ENCODE data around the gene FZD2.

Gene FZD2

GRCh38 chr17:44593156-44593555, 35.9 kb downstream of the FZD2 start:
- Histone ChIP-seq H3K27ac (ENCODE audit: low read depth, low read length) (no peak overlapping the region), H3K9ac (ENCODE audit: low read length) (no peak overlapping the region), H3K4me3 (ENCODE audit: low read length) (no peak overlapping the region), H3K4me1 (ENCODE audit: control insufficient read depth, insufficient read depth, low read length) (no peaks in the 10 kb centered on the region), H3K27me3 (ENCODE audit: control insufficient read depth, insufficient read depth, low read length) (no peaks in the 10 kb centered on the region), H3K36me3 (ENCODE audit: control insufficient read depth, insufficient read depth, low read length) (no peaks in the 10 kb centered on the region)

DNA sequence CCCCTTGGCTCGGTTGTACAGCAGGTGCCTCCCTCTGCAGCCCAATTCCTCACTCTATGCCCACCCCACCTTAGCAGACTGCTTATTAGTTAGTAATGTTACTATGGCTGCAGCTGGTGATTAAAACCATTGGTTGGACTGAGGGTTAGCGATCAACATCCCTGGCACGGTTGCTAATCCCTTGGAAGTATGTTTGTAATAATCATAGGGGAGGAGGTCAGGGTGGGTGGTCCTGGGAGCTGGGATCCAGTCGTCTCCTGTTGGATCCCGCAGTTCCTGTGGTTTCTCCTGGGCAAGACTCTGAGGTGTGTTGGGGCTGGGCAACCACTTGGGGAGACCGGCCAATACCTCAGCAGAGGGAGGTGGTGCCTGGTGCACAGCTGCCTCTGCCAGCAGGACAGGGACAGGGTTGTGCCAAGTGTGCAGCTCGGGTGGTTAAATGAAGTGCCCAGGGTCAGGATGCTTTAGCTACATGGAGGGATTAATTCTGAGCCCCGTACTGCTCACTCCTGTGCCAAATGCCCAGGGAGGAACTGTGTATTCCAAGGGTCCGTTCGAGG, 38.0 kb downstream of the FZD2 start:
- Histone ChIP-seq H3K27ac (ENCODE audit: low read depth, low read length) (no peak overlapping the region), H3K4me3 (ENCODE audit: low read length) (no peak overlapping the region), H3K9ac (ENCODE audit: low read length) (no peak overlapping the region), H3K27me3 (ENCODE audit: control insufficient read depth, insufficient read depth, low read length) (no peaks in the 10 kb centered on the region), H3K36me3 (ENCODE audit: control insufficient read depth, insufficient read depth, low read length) (no peaks in the 10 kb centered on the region), H3K4me1 (ENCODE audit: control insufficient read depth, insufficient read depth, low read length) (no peaks in the 10 kb centered on the region)

DNA sequence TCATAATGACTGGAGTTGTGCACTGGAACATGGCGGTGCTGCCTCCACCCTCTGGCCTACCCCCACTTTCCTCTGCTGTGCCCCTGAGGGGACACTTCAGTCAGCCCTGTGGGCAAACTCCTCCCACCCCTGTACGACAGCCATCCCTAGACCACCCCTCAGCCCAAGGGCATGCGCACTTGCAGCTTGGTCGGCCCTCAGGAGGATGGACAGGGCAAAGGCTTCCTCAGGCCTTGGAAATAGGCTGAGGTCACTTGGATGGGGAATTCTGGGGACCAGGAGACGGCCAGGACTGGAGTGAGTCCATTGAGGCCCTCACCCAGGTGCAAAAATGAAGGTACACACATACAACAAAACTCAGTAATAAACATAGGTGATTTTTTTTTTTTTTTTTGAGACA, 41.0 kb downstream of the FZD2 start:
- Histone ChIP-seq H3K27ac (ENCODE audit: low read depth, low read length) (no peak overlapping the region), H3K27me3 (ENCODE audit: control insufficient read depth, insufficient read depth, low read length) (no peaks in the 10 kb centered on the region)

DNA sequence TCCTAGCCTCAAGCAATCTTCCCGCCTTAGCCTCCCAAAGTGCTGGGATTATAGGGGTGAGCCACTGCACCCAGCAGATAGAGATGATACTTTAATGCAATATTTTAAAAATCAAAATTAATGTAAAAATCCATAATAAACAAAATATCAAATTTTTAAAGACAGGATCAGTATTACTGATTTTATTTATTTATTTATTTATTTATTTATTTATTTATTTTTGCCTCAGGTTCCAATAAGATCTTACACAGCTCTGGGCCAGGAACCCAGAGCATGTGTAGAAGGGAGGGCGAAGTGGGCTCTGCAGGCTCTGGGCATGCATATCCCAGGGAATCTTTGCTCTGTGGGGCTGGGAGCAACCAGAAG, 41.6 kb downstream of the FZD2 start:
- H3K9ac ChIP-seq (ENCODE audit: low read length), result no peak overlapping the region
- H3K27ac ChIP-seq (ENCODE audit: low read depth, low read length), result no peak overlapping the region
- no peaks in the 10 kb centered on the region for H3K4me1 ChIP-seq (ENCODE audit: control insufficient read depth, insufficient read depth, low read length)
- H3K27me3 ChIP-seq (ENCODE audit: control insufficient read depth, insufficient read depth, low read length), result no peaks in the 10 kb centered on the region
- no peak overlapping the region for H3K4me3 ChIP-seq (ENCODE audit: low read length)
- H3K36me3 ChIP-seq (ENCODE audit: control insufficient read depth, insufficient read depth, low read length), result no peaks in the 10 kb centered on the region

More for the DNA sequence above, 41.0 kb downstream of the FZD2 start:
- Histone ChIP-seq H3K9ac (ENCODE audit: low read length) (no peak overlapping the region), H3K4me1 (ENCODE audit: control insufficient read depth, insufficient read depth, low read length) (no peaks in the 10 kb centered on the region), H3K36me3 (ENCODE audit: control insufficient read depth, insufficient read depth, low read length) (no peaks in the 10 kb centered on the region), H3K4me3 (ENCODE audit: low read length) (no peak overlapping the region)

GRCh38 chr17:44599298-44600175, 42.3 kb downstream of the FZD2 start:
- Histone ChIP-seq H3K4me1 (ENCODE audit: control insufficient read depth, insufficient read depth, low read length) (no peaks in the 10 kb centered on the region), H3K4me3 (ENCODE audit: low read length) (no peak overlapping the region), H3K36me3 (ENCODE audit: control insufficient read depth, insufficient read depth, low read length) (no peaks in the 10 kb centered on the region), H3K27ac (ENCODE audit: low read depth, low read length) (no peak overlapping the region), H3K9ac (ENCODE audit: low read length) (no peak overlapping the region), H3K27me3 (ENCODE audit: control insufficient read depth, insufficient read depth, low read length) (no peaks in the 10 kb centered on the region)

DNA sequence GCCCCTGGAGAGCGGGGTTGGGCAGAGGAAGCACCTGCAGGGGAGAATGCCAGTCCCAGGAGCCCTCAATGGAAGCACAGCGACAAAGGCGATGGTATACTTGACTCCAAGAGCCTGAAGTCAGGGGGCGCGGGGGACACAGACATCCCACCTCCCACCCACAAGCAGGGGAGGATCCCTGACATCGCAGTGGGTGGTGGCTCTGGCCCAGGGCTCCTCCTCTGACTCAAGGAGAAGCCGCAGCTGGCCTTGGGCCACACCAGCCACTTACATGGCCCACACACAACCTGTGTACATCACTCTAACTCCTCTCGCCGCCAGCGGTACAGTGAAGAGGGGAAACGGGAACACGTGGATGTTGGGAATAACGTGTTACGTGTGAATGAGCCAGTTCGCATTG, 44.3 kb downstream of the FZD2 start:
- Histone ChIP-seq H3K4me3 (ENCODE audit: low read length) (no peak overlapping the region), H3K9ac (ENCODE audit: low read length) (no peak overlapping the region), H3K4me1 (ENCODE audit: control insufficient read depth, insufficient read depth, low read length) (no peaks in the 10 kb centered on the region), H3K27me3 (ENCODE audit: control insufficient read depth, insufficient read depth, low read length) (no peaks in the 10 kb centered on the region), H3K36me3 (ENCODE audit: control insufficient read depth, insufficient read depth, low read length) (no peaks in the 10 kb centered on the region), H3K27ac (ENCODE audit: low read depth, low read length) (no peak overlapping the region)

DNA sequence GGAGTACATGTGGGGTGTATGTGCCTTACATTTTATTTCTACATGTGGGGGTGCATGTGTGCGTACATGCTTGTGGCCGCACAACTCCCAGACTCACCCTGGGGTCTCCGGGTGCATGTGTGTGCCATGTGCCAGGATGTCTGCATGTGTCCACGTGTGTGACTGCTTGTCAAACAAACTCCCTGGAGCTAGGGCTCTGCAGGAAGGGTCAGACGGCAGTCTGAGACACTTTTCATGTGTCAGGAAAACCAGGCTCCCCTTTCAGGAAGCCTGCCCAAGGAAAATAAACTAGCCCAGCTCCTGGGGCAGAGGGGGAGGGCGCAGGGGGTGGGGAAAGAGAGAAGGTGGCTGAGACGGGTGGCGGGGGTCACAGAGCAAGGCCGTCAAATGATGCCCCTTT, 44.7 kb downstream of the FZD2 start:
- Histone ChIP-seq H3K4me3 (ENCODE audit: low read length) (no peak overlapping the region), H3K36me3 (ENCODE audit: control insufficient read depth, insufficient read depth, low read length) (no peaks in the 10 kb centered on the region), H3K4me1 (ENCODE audit: control insufficient read depth, insufficient read depth, low read length) (no peaks in the 10 kb centered on the region), H3K27ac (ENCODE audit: low read depth, low read length) (no peak overlapping the region), H3K27me3 (ENCODE audit: control insufficient read depth, insufficient read depth, low read length) (no peaks in the 10 kb centered on the region), H3K9ac (ENCODE audit: low read length) (no peak overlapping the region)

- Histone ChIP-seq H3K36me3 (ENCODE audit: control insufficient read depth, insufficient read depth, low read length) (no peaks in the 10 kb centered on the region), H3K27ac (ENCODE audit: low read depth, low read length) (no peak overlapping the region), H3K4me1 (ENCODE audit: control insufficient read depth, insufficient read depth, low read length) (no peaks in the 10 kb centered on the region), H3K9ac (ENCODE audit: low read length) (no peak overlapping the region), H3K27me3 (ENCODE audit: control insufficient read depth, insufficient read depth, low read length) (no peaks in the 10 kb centered on the region), H3K4me3 (ENCODE audit: low read length) (no peak overlapping the region)
Measured at GRCh38 chr17:44602390-44602789, 45.1 kb downstream of the FZD2 start.

DNA sequence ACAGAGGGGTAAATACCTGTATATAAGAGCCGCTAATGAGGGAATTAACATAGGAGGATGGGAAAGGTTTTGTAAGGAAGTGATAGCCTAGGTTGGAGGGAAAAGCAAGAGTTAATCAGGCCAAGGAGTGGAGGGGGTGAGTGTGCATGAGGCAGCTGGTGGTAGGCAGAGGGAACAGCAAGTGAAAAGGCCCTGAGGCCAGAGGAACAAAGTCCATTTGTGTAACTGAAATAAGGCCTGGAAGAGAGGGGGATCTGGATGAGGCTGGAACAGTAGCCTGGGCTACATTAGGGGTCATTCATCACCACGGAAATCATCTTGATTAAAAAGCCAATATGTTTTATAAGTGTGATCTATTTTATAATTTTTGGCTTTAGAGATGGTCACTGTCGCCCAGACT, 45.7 kb downstream of the FZD2 start:
- H3K4me1 ChIP-seq (ENCODE audit: control insufficient read depth, insufficient read depth, low read length), result no peaks in the 10 kb centered on the region
- H3K27me3 ChIP-seq (ENCODE audit: control insufficient read depth, insufficient read depth, low read length), result no peaks in the 10 kb centered on the region
- H3K9ac ChIP-seq (ENCODE audit: low read length), result no peak overlapping the region
- H3K27ac ChIP-seq (ENCODE audit: low read depth, low read length), result no peak overlapping the region
- no peaks in the 10 kb centered on the region for H3K36me3 ChIP-seq (ENCODE audit: control insufficient read depth, insufficient read depth, low read length)
- H3K4me3 ChIP-seq (ENCODE audit: low read length), result no peak overlapping the region

DNA sequence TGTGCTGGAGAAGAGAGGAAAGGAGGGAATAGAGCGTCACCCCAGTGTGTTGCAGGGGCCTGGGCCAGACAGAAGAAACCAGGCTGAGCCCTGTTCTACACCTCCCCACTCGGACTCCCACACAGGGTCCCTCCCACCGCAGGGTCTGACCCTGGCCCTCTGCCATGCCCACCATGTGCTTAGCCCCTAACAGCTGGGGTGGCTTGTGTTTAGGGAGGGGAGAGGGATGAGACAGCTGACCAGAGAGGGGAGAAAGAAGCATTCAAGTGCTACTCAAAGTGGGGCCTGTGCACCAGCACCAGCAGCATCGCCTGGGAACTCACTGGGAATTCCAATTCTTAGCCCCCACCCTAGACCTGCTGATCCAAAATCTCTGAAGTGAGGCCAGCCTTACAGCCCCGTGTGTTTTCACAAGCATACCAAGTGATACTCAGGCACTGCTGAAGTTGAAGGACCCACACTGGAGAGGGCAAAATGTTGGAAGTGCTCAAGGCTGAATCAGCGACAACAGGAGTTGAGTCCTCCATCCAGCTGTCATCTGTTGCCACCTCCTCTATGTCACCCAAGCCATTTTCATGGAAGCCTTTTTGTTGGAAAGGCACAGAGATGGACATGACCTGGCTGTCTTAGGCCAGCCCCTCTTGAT, 47.0 kb downstream of the FZD2 start:
- Histone ChIP-seq H3K9ac (ENCODE audit: low read length) (no peak overlapping the region), H3K27ac (ENCODE audit: low read depth, low read length) (no peak overlapping the region), H3K27me3 (ENCODE audit: control insufficient read depth, insufficient read depth, low read length) (no peaks in the 10 kb centered on the region), H3K4me3 (ENCODE audit: low read length) (no peak overlapping the region), H3K4me1 (ENCODE audit: control insufficient read depth, insufficient read depth, low read length) (peaks cover 2% of the 10 kb centered on the region), H3K36me3 (ENCODE audit: control insufficient read depth, insufficient read depth, low read length) (no peaks in the 10 kb centered on the region)

- Histone ChIP-seq H3K27ac (ENCODE audit: low read depth, low read length) (no peak overlapping the region), H3K9ac (ENCODE audit: low read length) (no peak overlapping the region), H3K27me3 (ENCODE audit: control insufficient read depth, insufficient read depth, low read length) (no peaks in the 10 kb centered on the region), H3K4me1 (ENCODE audit: control insufficient read depth, insufficient read depth, low read length) (peaks cover 2% of the 10 kb centered on the region), H3K4me3 (ENCODE audit: low read length) (no peak overlapping the region), H3K36me3 (ENCODE audit: control insufficient read depth, insufficient read depth, low read length) (no peaks in the 10 kb centered on the region)
Measured at GRCh38 chr17:44604768-44605485, 47.6 kb downstream of the FZD2 start.

- Histone ChIP-seq H3K36me3 (ENCODE audit: control insufficient read depth, insufficient read depth, low read length) (no peaks in the 10 kb centered on the region), H3K27ac (ENCODE audit: low read depth, low read length) (no peak overlapping the region), H3K9ac (ENCODE audit: low read length) (no peak overlapping the region), H3K4me1 (ENCODE audit: control insufficient read depth, insufficient read depth, low read length) (peaks cover 2% of the 10 kb centered on the region), H3K4me3 (ENCODE audit: low read length) (no peak overlapping the region), H3K27me3 (ENCODE audit: control insufficient read depth, insufficient read depth, low read length) (no peaks in the 10 kb centered on the region)
Measured at GRCh38 chr17:44606658-44607057, 49.4 kb downstream of the FZD2 start.
